Type B pancreatic cell (in vitro differentiated cells): ENCODE results near the gene ZNF184. TPM values are rescaled to one million over a fixed set of nuclear protein-coding genes. Genes with fewer than 3 reads are reported as not detected.

Experiments
- DNase-seq: peaks from one replicate; pipeline ENCODE4 v3.0.0; 2021; ENCODE audit warnings: mixed read lengths; ENCODE audit not compliant: unreplicated experiment; ENCODE audit errors: extremely low spot score
- H3K27ac Mint-ChIP-seq: 2 replicates; pipeline ENCODE4 v1.8.0; 2021; ENCODE audit warnings: mild to moderate bottlenecking, mixed read lengths
- H3K27me3 Mint-ChIP-seq: 2 replicates; pipeline ENCODE4 v1.8.0; 2021; ENCODE audit warnings: mixed read lengths
- H3K36me3 Mint-ChIP-seq: 2 replicates; pipeline ENCODE4 v1.8.0; 2021; ENCODE audit warnings: mixed read lengths
- H3K4me1 Mint-ChIP-seq: one replicate; pipeline ENCODE4 v1.8.0; 2021; ENCODE audit warnings: mixed read lengths; ENCODE audit not compliant: unreplicated experiment
- H3K4me3 Mint-ChIP-seq: 2 replicates; pipeline ENCODE4 v1.8.0; 2021; ENCODE audit warnings: mild to moderate bottlenecking, mixed read lengths
- H3K9me3 Mint-ChIP-seq: 2 replicates; pipeline ENCODE4 v1.8.0; 2021; ENCODE audit warnings: mixed read lengths
- total RNA-seq: library from RNA; stranded (reverse); gene quantifications from 2 replicates; pipeline ENCODE4 v1.2.1, GENCODE V29; 2021; ENCODE audit warnings: low replicate concordance
- TF ChIP-seq, protein P1 (sequence below): fragments of 200-600 bp; sonication (generic); conservative IDR thresholded peaks from 2 replicates; pipeline ENCODE4 v1.5.0; 2021; ENCODE audit warnings: antibody characterized with exemption, mild to moderate bottlenecking

Gene ZNF184
- total RNA-seq, 1 donor from 2014 or later = 14.5 TPM

DNA sequence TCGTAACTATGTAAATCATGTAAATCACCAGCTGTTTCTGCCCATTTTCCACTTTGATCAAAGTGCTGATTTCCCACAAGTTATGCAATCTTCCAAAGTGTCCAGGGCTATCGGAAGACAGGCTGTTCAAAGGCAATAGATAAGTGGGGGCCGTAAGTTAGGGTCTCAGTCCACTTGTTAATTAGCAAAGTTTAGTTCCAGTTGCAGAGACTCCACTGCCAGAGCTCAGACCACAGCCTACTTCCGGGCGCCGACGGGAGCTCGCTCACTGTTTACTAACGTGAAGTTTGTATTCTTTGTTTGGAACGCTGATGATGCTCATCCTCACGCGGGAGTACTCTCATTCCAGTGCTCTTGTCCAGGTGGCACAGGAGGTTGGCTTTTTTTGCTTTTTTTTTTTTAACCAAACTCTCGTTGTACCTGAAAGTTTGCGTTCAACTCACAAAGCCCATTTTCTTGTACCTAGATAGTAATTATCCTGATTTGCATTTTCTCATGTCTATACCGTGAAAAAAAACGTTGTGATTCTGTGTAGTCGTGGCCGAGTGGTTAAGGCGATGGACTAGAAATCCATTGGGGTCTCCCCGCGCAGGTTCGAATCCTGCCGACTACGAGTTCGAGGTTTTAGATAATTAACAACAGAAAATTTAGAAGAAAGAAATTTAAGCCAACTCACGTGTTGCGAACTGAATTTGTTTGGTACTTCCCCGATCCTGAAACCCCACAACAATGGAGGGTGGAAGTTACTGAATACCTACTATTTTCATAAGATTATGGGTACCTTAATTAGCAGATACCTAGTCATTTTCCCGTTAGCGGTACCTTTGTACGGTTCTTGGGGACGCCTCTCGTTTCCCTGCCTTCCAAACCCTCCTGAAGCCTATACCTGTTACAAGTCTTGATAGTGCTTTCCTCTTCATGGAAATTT, 29.9 kb upstream of the ZNF184 start:
- Mint-ChIP-seq H3K27me3 (peaks cover 66% of the 10 kb centered on the region), H3K9me3 (no peaks in the 10 kb centered on the region), H3K36me3 (no peaks in the 10 kb centered on the region), H3K4me3 (peak overlapping the region; percentile 95), H3K4me1 (peaks cover 7% of the 10 kb centered on the region), H3K27ac (peak overlapping the region; percentile 92)
- DNase-seq = no peak
- TF ChIP-seq, protein P1, sequence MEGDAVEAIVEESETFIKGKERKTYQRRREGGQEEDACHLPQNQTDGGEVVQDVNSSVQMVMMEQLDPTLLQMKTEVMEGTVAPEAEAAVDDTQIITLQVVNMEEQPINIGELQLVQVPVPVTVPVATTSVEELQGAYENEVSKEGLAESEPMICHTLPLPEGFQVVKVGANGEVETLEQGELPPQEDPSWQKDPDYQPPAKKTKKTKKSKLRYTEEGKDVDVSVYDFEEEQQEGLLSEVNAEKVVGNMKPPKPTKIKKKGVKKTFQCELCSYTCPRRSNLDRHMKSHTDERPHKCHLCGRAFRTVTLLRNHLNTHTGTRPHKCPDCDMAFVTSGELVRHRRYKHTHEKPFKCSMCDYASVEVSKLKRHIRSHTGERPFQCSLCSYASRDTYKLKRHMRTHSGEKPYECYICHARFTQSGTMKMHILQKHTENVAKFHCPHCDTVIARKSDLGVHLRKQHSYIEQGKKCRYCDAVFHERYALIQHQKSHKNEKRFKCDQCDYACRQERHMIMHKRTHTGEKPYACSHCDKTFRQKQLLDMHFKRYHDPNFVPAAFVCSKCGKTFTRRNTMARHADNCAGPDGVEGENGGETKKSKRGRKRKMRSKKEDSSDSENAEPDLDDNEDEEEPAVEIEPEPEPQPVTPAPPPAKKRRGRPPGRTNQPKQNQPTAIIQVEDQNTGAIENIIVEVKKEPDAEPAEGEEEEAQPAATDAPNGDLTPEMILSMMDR = no peak

DNA sequence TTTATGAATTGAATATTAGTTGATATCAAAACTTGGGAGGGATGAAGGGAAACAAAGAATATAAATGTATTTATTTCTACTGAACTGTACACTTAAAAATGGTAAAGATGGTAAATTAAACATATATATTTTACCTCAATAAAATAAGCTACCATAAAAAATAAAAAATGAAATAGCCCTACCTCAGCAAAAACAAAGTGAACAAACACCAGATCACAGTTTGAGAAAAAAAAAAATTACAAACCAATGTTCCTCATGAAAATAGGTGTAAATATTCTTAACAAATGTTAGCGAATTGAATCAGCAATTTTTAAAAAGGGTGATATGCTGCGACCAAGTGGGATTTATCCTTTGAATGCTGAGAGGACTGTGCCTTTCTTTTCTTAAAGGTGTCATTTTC, 28.3 kb upstream of the ZNF184 start:
- no peak overlapping the region for H3K27ac Mint-ChIP-seq
- no peak for DNase-seq
- peaks cover 7% of the 10 kb centered on the region for H3K4me1 Mint-ChIP-seq
- no peaks in the 10 kb centered on the region for H3K9me3 Mint-ChIP-seq
- no peaks in the 10 kb centered on the region for H3K36me3 Mint-ChIP-seq
- H3K4me3 Mint-ChIP-seq = no peak overlapping the region
- TF ChIP-seq, protein P1 = no peak
- peaks cover 67% of the 10 kb centered on the region for H3K27me3 Mint-ChIP-seq

DNA sequence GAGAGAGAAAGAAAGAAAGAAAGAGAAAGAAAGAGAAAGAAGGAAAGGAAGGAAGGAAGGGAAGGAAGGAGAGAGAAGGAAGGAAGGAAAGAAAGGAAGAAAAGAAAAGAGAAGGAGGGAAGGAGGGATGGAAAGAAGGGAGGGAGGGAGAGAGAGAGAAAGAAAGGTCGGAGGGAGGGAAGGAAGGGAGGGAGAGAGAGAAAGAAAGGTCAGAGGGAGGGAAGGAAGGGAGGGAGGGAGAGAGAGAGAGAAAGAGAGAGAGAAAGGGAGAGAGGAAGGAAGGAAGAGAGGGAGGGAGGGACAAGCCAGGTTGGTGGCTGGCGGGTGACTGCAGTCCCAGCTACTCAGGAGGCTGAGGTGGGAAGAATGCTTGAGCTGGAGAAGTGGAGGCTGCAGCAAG, 27.3 kb upstream of the ZNF184 start:
- Mint-ChIP-seq H3K4me1 (peaks cover 8% of the 10 kb centered on the region), H3K9me3 (no peaks in the 10 kb centered on the region), H3K36me3 (no peaks in the 10 kb centered on the region), H3K27me3 (peaks cover 68% of the 10 kb centered on the region), H3K27ac (no peak overlapping the region), H3K4me3 (no peak overlapping the region)
- DNase-seq = no peak
- TF ChIP-seq, protein P1 = no peak

- no peak for DNase-seq
- Mint-ChIP-seq H3K9me3 (no peaks in the 10 kb centered on the region), H3K36me3 (no peaks in the 10 kb centered on the region), H3K4me1 (peaks cover 6% of the 10 kb centered on the region), H3K27ac (peak overlapping the region; percentile 91), H3K27me3 (peaks cover 59% of the 10 kb centered on the region), H3K4me3 (peak overlapping the region; percentile 94)
- TF ChIP-seq, protein P1 = peak; percentile 34
Measured at GRCh38 chr6:27495386-27496135, 22.7 kb upstream of the ZNF184 start.

GRCh38 chr6:27494987-27495385, 22.1 kb upstream of the ZNF184 start:
- Mint-ChIP-seq H3K27ac (peak overlapping the region; percentile 91), H3K4me3 (peak overlapping the region; percentile 94), H3K36me3 (no peaks in the 10 kb centered on the region), H3K9me3 (no peaks in the 10 kb centered on the region), H3K27me3 (peaks cover 54% of the 10 kb centered on the region), H3K4me1 (peaks cover 6% of the 10 kb centered on the region)
- TF ChIP-seq, protein P1 = no peak
- DNase-seq = no peak
